Nephron progenitor cell (in vitro differentiated cells): ENCODE measurements around the gene KRTAP5-2.
A peak's percentile ranks its signal among the peaks of the same experiment; 100 is the strongest.

Experiments used
- DNase-seq: peaks from one replicate; pipeline ENCODE4 v3.0.0; 2021
- H3K27ac Mint-ChIP-seq: 2 replicates; pipeline ENCODE4 v1.8.0; 2021; ENCODE audit warnings: mild to moderate bottlenecking, moderate library complexity, mixed read lengths
- H3K27me3 Mint-ChIP-seq: 2 replicates; pipeline ENCODE4 v1.8.0; 2021; ENCODE audit warnings: mild to moderate bottlenecking, low read depth, mixed read lengths; ENCODE audit not compliant: poor library complexity
- H3K36me3 Mint-ChIP-seq: 2 replicates; pipeline ENCODE4 v1.8.0; 2021; ENCODE audit warnings: low read depth, mixed read lengths
- H3K4me1 Mint-ChIP-seq: 2 replicates; pipeline ENCODE4 v1.8.0; 2021; ENCODE audit warnings: mixed read lengths
- H3K4me3 Mint-ChIP-seq: 2 replicates; pipeline ENCODE4 v1.8.0; 2021; ENCODE audit warnings: mild to moderate bottlenecking, moderate library complexity, mixed read lengths
- H3K9me3 Mint-ChIP-seq: 2 replicates; pipeline ENCODE4 v1.8.0; 2021; ENCODE audit warnings: mild to moderate bottlenecking, moderate library complexity, mixed read lengths
- CTCF ChIP-seq: fragments of 200-600 bp; sonication (generic); IDR thresholded peaks from 2 replicates; pipeline ENCODE4 v1.5.0; 2021; ENCODE audit warnings: antibody characterized with exemption

Gene KRTAP5-2

GRCh38 chr11:1641096-1641495 is 43.0 kb upstream of the KRTAP5-2 start:
- Mint-ChIP-seq H3K9me3 (no peaks in the 10 kb centered on the region), H3K4me3 (no peak overlapping the region), H3K27me3 (peaks cover 26% of the 10 kb centered on the region), H3K27ac (no peak overlapping the region), H3K4me1 (peaks cover 23% of the 10 kb centered on the region), H3K36me3 (no peaks in the 10 kb centered on the region)
- no peak for DNase-seq
- TF ChIP-seq CTCF, result no peak

GRCh38 chr11:1640076-1640946 is 42.2 kb upstream of the KRTAP5-2 start:
- peaks cover 29% of the 10 kb centered on the region for H3K27me3 Mint-ChIP-seq
- H3K36me3 Mint-ChIP-seq, result no peaks in the 10 kb centered on the region
- no peaks in the 10 kb centered on the region for H3K9me3 Mint-ChIP-seq
- H3K4me1 Mint-ChIP-seq, result peaks cover 30% of the 10 kb centered on the region
- peak; percentile 74 for DNase-seq
- TF ChIP-seq CTCF, result peak; percentile 89
- H3K4me3 Mint-ChIP-seq, result no peak overlapping the region
- H3K27ac Mint-ChIP-seq, result no peak overlapping the region

- H3K27me3 Mint-ChIP-seq, result peaks cover 31% of the 10 kb centered on the region
- H3K4me1 Mint-ChIP-seq, result peaks cover 31% of the 10 kb centered on the region
- no peak for DNase-seq
- H3K36me3 Mint-ChIP-seq, result no peaks in the 10 kb centered on the region
- no peaks in the 10 kb centered on the region for H3K9me3 Mint-ChIP-seq
- no peak for TF ChIP-seq CTCF
- no peak overlapping the region for H3K27ac Mint-ChIP-seq
- no peak overlapping the region for H3K4me3 Mint-ChIP-seq
These were observed 41.6 kb upstream of the KRTAP5-2 start for GRCh38 chr11:1639666-1640065.

- TF ChIP-seq CTCF, result no peak
- H3K36me3 Mint-ChIP-seq, result no peaks in the 10 kb centered on the region
- H3K27me3 Mint-ChIP-seq, result peaks cover 33% of the 10 kb centered on the region
- no peak for DNase-seq
- H3K9me3 Mint-ChIP-seq, result no peaks in the 10 kb centered on the region
- no peak overlapping the region for H3K27ac Mint-ChIP-seq
- no peak overlapping the region for H3K4me3 Mint-ChIP-seq
- H3K4me1 Mint-ChIP-seq, result peaks cover 26% of the 10 kb centered on the region
These were observed 41.1 kb upstream of the KRTAP5-2 start for GRCh38 chr11:1639102-1639620.

GRCh38 chr11:1638344-1638743 is 40.2 kb upstream of the KRTAP5-2 start:
- DNase-seq, result no peak
- no peaks in the 10 kb centered on the region for H3K9me3 Mint-ChIP-seq
- TF ChIP-seq CTCF, result no peak
- peaks cover 41% of the 10 kb centered on the region for H3K27me3 Mint-ChIP-seq
- H3K4me1 Mint-ChIP-seq, result peaks cover 23% of the 10 kb centered on the region
- no peak overlapping the region for H3K27ac Mint-ChIP-seq
- no peak overlapping the region for H3K4me3 Mint-ChIP-seq
- H3K36me3 Mint-ChIP-seq, result no peaks in the 10 kb centered on the region

GRCh38 chr11:1637628-1638027 is 39.5 kb upstream of the KRTAP5-2 start:
- Mint-ChIP-seq H3K36me3 (no peaks in the 10 kb centered on the region), H3K4me1 (peaks cover 26% of the 10 kb centered on the region), H3K9me3 (no peaks in the 10 kb centered on the region), H3K27me3 (peaks cover 48% of the 10 kb centered on the region), H3K27ac (no peak overlapping the region), H3K4me3 (no peak overlapping the region)
- TF ChIP-seq CTCF, result no peak
- DNase-seq, result no peak
